Measurements from ENCODE around the gene L3MBTL4. TPM values are rescaled to one million over a fixed set of nuclear protein-coding genes. Genes with fewer than 3 reads are reported as not detected.

L3MBTL4 gene
- total and polyA plus RNA-seq, 11 donors, result 0.27 to 3.3 (median 1.2) TPM

DNA sequence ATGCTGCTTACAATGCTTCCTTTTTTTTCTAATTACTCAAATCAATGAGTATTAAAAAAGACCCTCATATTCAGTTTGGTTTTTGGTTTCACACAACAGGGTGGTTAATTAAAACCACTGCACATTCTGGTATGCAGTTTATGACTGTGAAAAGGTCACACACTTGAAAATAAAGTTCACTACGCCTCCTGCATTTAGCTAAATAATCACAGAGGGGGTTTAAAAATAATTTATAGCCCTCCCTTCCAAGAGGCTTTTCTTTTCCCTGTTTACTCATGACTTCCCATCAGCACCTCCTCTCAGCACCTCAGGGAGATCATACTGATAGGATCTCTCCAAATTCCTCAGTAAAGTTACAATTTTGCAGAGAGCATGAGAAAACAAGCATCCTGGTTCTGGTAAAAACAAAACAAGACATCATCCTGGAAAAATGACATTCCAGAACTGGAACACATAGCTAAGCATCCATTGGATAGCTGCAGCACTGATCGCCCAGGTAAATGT lies 389.9 kb downstream of the L3MBTL4 start:
- 42 to 58% (median 56%) methylated on average over 2 of the region's 2 CpGs for WGBS, 4 donors

DNA sequence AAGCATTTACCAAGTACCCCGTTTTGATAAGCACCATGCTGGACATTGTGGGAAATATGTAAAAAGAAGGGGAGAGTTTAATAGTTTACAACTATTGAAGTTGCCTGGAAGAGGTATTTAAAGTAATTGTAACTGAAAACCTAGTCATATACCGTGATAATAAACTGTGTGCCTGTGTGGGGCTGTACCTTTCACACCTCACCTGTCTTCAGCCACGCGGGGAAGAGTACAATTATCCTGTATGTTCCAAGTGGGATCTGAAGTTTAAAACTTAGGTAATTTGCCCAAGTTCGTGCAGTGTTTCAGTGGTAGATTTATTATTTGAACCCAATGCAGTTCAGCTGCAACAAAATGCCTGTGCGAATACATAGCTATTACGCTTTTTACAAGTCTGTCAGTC lies 391.2 kb downstream of the L3MBTL4 start:
- Histone ChIP-seq H3K4me1 (peaks cover 0 to 13% (median 0%) of the 10 kb centered on the region in 12 donors), H3K4me3 (no peak overlapping the region), H3K36me3 (no peaks in the 10 kb centered on the region), H3K9me3 (peaks cover 0 to 6% (median 0%) of the 10 kb centered on the region in 12 donors), H3K27me3 (no peaks in the 10 kb centered on the region), H3K27ac (no peak overlapping the region)
- TF ChIP-seq, protein P1, sequence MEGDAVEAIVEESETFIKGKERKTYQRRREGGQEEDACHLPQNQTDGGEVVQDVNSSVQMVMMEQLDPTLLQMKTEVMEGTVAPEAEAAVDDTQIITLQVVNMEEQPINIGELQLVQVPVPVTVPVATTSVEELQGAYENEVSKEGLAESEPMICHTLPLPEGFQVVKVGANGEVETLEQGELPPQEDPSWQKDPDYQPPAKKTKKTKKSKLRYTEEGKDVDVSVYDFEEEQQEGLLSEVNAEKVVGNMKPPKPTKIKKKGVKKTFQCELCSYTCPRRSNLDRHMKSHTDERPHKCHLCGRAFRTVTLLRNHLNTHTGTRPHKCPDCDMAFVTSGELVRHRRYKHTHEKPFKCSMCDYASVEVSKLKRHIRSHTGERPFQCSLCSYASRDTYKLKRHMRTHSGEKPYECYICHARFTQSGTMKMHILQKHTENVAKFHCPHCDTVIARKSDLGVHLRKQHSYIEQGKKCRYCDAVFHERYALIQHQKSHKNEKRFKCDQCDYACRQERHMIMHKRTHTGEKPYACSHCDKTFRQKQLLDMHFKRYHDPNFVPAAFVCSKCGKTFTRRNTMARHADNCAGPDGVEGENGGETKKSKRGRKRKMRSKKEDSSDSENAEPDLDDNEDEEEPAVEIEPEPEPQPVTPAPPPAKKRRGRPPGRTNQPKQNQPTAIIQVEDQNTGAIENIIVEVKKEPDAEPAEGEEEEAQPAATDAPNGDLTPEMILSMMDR (IDR thresholded peaks at IDR 0.05), result no peak
- TF ChIP-seq POLR2A (IDR thresholded peaks at IDR 0.05), result no peak
- DNase-seq, result no peak
- 92 to 96% (median 94%) methylated on average over 7 of the region's 7 CpGs for WGBS, 4 donors
- intact Hi-C loops (cut with DNase I), result no loop called here
- ATAC-seq, result no peak

More for the DNA sequence above, 389.9 kb downstream of the L3MBTL4 start:
- intact Hi-C loops (cut with DNase I), result no loop called here
- no peak overlapping the region for H3K4me3 ChIP-seq
- TF ChIP-seq POLR2A (IDR thresholded peaks at IDR 0.05), result no peak
- TF ChIP-seq, protein P1 (IDR thresholded peaks at IDR 0.05), result no peak
- H3K27ac ChIP-seq, result no peak overlapping the region
- no peak for DNase-seq
- no peaks in the 10 kb centered on the region for H3K27me3 ChIP-seq
- ATAC-seq, result no peak
- peaks cover 0 to 13% (median 0%) of the 10 kb centered on the region in 12 donors for H3K4me1 ChIP-seq
- no peaks in the 10 kb centered on the region for H3K36me3 ChIP-seq
- peaks cover 0 to 6% (median 0%) of the 10 kb centered on the region in 12 donors for H3K9me3 ChIP-seq

DNA sequence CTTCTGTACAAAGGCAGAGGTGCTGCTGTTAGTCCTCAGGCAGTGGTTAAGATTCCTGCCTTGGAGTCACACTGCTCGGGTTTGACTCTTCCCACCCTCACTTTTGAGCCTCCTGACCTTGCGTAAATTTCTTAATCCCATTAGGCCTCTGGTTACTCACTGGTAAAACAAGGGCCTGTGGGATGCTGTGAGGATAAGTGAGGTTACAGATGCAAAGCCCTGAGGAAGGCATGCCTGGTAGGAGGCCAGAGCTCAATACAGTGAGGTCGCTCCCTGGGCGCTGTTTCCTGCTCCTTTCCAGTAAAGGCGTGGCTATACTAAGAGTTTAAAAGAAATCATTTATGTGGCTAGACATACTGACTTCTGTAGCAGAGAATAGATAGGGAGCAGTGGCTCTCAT lies 391.9 kb downstream of the L3MBTL4 start:
- no peak overlapping the region for H3K27ac ChIP-seq
- no peak overlapping the region for H3K4me3 ChIP-seq
- 66 to 74% (median 69%) methylated on average over 5 of the region's 5 CpGs for WGBS, 4 donors
- H3K36me3 ChIP-seq, result no peaks in the 10 kb centered on the region
- peaks cover 0 to 4% (median 0%) of the 10 kb centered on the region in 12 donors for H3K9me3 ChIP-seq
- DNase-seq (no peak), ATAC-seq (no peak)
- intact Hi-C loops (cut with DNase I), result no loop called here
- peaks cover 0 to 13% (median 0%) of the 10 kb centered on the region in 12 donors for H3K4me1 ChIP-seq
- TF ChIP-seq, protein P1 (IDR thresholded peaks at IDR 0.05), result no peak
- no peak for TF ChIP-seq POLR2A (IDR thresholded peaks at IDR 0.05)
- no peaks in the 10 kb centered on the region for H3K27me3 ChIP-seq

DNA sequence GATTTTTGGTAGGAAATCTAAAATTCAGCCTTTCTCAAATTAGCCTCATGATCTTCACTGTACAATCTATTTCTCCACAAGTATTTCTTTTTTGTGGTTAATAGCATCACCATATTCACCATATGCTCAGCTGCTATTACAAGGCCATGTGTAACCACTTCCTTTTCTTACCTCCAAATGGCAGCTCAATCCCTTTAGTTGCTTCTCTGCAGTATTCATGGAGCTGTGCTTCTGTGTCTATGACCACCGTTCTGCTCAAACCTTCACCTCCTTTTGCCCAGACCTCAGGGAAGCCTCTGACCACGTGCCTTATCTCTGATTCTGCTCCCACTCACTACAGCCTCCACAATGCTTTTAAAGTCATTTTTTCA lies 392.7 kb downstream of the L3MBTL4 start:
- no peak for ATAC-seq
- TF ChIP-seq POLR2A (IDR thresholded peaks at IDR 0.05), result no peak
- TF ChIP-seq, protein P1 (IDR thresholded peaks at IDR 0.05), result no peak
- H3K36me3 ChIP-seq, result no peaks in the 10 kb centered on the region
- peaks cover 0 to 13% (median 0%) of the 10 kb centered on the region in 12 donors for H3K4me1 ChIP-seq
- no peak for DNase-seq
- H3K27ac ChIP-seq, result no peak overlapping the region
- intact Hi-C loops (cut with DNase I), result no loop called here
- H3K4me3 ChIP-seq, result no peak overlapping the region
- H3K27me3 ChIP-seq, result no peaks in the 10 kb centered on the region
- H3K9me3 ChIP-seq, result no peaks in the 10 kb centered on the region
- WGBS, 4 donors, result 54 to 71% (median 59%) methylated on average over 2 of the region's 2 CpGs

Measured in heart left ventricle (tissue), 16 donors.